GM19023 (cell line): ENCODE data around the gene COL4A4.

Experiments
- ATAC-seq: cut with Tn5 transposase; IDR thresholded peaks from one replicate; pipeline ENCODE4 v1.9.1; 2021; ENCODE audit warnings: mild to moderate bottlenecking, moderate library complexity; ENCODE audit not compliant: unreplicated experiment

COL4A4 gene

DNA sequence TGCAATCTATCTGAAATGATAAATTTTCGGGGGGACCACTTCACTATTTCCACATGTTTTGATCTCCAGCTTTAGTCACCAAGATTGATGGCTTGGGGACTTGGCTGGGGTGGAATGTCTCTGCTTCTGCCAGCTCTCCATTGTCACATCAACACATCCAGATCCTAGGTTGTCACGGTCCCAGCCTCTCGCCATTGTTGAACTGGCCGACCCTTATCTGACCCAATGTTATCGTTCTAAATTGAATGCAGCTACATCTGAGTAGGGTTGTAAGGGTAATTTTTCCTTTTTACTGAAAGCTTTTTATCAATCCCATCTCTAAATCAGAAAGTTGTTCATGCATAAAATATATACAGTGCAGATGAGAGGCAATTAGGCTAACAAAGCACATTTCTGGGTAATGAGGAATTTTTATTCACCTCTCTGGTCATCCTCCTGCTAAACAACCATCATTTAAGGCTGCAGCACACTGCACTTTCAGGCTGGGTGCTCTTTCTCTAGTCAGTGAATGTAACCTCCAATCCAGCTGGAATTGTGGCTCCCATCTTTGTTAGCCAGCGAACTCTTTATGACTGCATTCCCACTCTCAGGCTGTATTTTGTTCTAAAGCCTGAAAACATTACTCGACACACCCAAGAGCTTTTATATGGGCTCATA, 128.2 kb downstream of the COL4A4 start:
- ATAC-seq, result no peak

- ATAC-seq, result peak; percentile 85
Measured at GRCh38 chr2:227033471-227034148, 130.4 kb downstream of the COL4A4 start.

GRCh38 chr2:227031379-227031778, 132.6 kb downstream of the COL4A4 start:
- ATAC-seq, result no peak

DNA sequence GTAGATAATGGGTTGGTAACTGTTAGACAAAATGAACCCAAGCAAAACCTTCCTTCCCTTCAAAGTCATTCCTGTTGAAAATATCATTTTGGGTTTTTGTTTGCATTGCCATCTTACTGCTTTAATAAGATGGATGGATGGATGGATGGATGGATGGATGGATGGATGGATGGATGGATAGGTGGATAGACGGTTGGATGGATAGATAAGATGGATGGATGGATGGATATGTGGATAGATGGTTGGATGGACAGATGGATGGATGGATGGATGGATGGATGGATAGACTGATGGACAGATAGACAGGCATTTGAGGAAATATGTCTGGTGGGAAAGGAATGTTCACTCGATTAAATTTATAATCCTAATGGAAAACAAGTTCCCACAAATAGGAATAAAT, 133.2 kb downstream of the COL4A4 start:
- no peak for ATAC-seq

DNA sequence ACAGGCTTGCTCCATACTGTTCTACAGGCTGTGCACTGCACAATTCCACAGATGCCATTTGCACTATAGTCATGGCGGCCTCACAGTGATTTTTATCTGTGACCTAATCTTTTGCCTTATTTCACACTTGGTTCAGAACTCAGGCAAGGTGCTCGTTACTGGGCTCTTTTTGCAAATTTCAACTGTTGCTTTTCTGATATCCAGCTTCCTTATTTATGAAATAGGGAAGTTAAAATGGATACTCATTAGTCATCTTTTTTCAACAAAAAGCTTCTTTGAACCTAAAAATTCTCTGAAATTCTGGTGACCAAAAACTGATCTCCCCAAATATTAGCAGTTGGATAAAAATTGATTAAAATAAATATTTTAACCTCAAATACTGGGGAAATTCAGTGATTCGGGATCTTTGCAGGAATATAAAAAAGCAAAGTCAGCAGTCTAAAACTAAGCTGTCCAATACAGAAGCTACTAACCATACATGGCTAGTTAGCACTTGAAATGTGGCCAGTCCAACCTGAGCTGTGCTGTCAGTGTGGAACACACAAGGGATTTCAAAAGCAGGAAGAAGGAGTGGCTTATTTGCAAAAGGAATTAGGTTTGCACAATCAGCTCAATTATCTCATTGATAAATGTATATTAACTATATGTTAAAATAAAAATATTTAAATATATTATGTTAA, 134.4 kb downstream of the COL4A4 start:
- ATAC-seq, result no peak

- ATAC-seq, result no peak
Measured at GRCh38 chr2:227025510-227025909, 138.5 kb downstream of the COL4A4 start.

- no peak for ATAC-seq
Measured at GRCh38 chr2:227022608-227023007, 141.4 kb downstream of the COL4A4 start.

GRCh38 chr2:227020416-227020815, 143.6 kb downstream of the COL4A4 start:
- ATAC-seq, result no peak

DNA sequence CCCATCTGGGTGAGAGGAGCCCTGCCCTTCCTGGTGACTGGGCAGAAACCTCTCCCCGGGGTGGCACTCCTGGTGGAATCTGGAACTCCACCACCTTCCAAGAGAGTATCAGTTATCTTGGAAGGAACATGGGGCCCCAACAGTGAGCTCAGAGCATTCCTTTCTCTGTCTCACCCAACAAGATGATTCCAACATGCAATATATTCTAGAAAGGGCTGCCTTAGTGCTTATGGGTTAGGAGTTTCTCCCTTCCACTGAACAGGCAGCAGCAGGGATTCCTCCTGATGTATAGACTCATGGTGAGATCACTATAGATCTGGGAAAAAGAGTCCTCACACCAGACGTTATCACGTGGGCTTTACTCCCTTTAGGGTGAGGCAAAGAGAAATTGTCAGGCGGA, 147.1 kb downstream of the COL4A4 start:
- no peak for ATAC-seq

- no peak for ATAC-seq
Measured at GRCh38 chr2:227013881-227014280, 150.1 kb downstream of the COL4A4 start.

DNA sequence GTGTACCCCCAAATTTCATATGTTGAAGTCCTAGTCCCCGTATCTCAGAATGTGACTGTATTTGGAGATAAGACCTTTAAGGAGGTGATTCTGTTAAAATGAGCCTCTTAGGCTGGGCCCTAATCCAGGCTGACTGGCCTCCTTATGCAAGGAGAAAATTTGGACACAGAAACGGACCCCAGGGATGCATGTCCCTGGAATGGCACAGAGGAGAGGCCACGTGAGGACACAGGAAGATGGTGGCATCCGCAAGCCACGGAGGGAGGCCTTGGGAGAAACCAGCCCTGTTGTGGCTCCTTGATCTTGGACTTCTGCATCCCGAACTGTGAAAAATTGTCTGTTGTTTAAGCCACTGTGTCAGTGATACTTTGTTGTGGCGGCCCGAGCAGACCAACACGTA, 150.7 kb downstream of the COL4A4 start:
- no peak for ATAC-seq

DNA sequence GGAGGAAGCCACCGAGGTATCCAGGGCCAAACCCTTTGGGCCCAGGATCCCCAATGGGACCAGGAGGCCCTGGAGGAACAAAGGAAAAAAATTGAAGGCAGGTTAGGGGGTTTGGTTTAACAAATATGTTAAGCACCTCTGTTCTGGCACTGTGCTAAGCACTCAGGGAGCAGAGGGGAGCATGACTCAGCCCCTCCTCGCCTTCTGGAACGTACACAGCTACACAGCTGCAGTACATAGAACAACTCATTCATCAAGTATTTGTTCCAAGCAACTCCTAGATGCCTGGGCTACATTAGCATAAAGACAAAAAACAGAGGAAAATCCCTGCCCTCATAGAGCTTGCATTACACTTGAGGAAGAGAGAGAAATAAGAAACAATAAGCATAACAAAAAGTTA, 153.6 kb downstream of the COL4A4 start:
- ATAC-seq, result no peak

DNA sequence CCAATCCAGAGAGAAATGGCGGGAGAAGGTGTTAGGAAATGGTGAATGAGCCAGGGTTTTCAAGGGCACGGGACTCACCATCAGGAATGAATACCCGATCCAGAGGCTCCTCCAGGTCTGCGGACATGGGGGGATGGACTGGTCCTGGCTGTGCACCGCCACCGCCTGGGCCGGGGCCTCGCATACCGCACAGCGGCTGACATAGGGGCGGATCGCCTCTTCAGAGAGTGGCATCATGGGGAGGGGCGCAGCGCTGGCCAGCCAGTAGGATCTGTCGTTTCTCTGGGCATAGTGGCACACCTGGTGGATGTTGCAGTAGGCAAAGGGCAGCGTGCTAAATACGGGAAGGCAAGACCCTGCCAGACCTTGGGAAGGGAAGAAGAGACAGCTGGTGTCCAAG, 156.1 kb downstream of the COL4A4 start:
- ATAC-seq, result no peak

- ATAC-seq, result no peak
Measured at GRCh38 chr2:227007148-227007547, 156.9 kb downstream of the COL4A4 start.

DNA sequence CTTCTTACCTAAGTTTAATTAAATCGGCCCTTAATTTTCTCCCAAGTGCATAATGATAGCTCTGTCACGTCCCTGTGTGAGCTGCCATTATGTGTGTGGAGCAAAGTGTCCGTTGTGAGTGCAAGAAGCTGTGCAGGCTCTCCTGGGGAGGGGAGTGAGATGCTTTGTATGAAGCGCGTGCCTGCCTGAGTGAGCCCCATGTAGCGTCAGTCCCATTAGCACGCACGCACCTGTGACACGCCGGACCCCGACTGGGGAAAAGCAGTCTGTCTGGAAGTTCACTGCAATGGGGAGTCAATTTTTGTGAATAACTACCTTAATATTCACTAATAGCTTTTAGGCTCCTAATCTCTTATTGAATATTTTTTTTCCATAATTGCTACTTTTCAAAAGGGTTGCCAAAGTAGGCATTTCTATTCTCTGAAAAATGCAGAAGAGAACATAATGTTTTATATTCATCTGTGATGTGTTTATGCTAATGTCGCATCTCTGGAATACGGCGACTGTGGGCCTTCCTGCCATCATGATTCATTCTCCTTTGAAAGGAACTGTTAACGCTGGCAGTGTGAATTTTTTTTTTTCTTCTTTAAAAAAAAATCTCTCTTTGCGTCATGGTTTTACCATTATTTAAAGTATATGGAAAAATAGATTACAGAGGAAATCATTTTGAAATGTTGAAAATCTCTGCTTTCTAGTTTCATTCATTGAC, 157.7 kb downstream of the COL4A4 start:
- no peak for ATAC-seq

DNA sequence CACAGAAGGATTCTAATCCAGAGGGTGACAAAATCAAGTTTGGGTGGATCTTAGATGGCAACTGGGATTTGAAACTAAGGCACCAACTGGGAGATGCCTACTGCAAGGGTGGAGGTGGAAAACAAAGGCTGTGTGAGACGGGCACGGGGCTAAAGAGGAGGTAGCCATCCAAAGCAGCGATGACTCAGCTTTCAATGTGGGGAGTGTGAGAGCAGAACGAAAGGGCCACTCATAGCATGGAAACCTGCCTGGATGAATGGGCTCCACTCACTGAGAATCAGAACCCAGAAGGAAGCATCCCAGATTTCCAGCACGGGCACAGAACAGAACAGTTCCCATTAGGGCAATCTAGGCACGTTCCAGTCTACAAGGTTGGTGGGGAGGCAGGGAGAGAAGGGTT, 159.5 kb downstream of the COL4A4 start:
- no peak for ATAC-seq

DNA sequence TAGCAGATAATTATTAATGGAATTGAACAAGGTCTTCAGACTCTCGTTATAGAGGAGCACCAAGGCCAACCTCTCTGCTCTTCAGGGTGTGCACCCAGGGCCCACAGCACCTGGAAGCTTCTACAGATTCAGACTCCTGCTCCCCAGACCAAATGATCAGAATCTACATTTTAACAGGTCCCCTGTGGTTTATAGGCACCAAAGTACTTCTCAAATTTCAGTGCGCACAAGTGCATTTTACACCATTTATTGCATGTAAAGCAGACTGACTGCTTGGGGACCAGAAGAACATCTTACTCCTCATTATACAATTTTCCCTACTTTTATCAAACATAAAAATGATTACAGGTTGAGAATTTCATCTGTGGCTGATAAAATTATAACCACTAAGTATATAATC, 163.9 kb downstream of the COL4A4 start:
- ATAC-seq, result no peak

GRCh38 chr2:226999661-227000060, 164.3 kb downstream of the COL4A4 start:
- ATAC-seq, result no peak

GRCh38 chr2:226995625-226996041, 168.4 kb downstream of the COL4A4 start:
- peak; percentile 85 for ATAC-seq

GRCh38 chr2:226994775-226995174, 169.2 kb downstream of the COL4A4 start:
- no peak for ATAC-seq

- no peak for ATAC-seq
Measured at GRCh38 chr2:226993171-226993570, 170.8 kb downstream of the COL4A4 start.

DNA sequence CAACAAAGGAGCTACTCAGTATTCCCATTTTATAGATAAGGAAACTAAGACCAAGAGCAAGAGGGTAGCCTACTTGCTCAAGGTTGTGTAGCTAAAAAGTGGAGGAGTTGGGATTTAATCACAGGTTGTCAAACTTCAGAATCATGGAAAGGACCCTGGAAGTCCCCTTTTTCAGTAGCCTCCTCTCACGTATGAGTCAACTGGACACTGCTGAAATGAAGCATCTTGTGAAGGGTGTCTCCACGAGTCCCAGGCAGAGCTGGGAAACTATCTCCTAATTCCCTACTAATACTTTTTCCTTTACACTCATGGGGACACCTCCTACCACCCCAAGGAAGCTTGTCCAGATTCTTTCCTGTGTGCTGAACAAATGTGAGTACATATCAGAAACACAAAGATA, 172.3 kb downstream of the COL4A4 start:
- ATAC-seq, result no peak
